HEK293 (cell line): ENCODE measurements around the gene PRKCD.

Experiments
- CTCF ChIA-PET: fragments of 350-600 bp; formaldehyde crosslinking; extraction: SDS; loops from one replicate; lab custom pipeline; 2021; ENCODE audit warnings: antibody characterized with exemption; lab: Yijun Ruan, JAX
- POLR2A ChIA-PET: fragments of 300-600 bp; formaldehyde crosslinking; extraction: SDS; loops from one replicate; lab custom pipeline; 2020; ENCODE audit warnings: antibody characterized with exemption, inconsistent platforms; lab: Yijun Ruan, JAX
- H3K27ac ChIP-seq: fragments of 200-500 bp; sonication (Bioruptor generic); 2 replicates; pipeline ENCODE4 v1.5.1; 2014; ENCODE audit warnings: low read depth, low read length, control low read depth, inconsistent platforms; ENCODE audit errors: extremely low read depth
- H3K36me3 ChIP-seq, 2 experiments: fragments of 200-500 bp in 1 of 2; sonication (Bioruptor generic) in 1 of 2; 1 replicate in 1 of 2; 2 replicates in 1 of 2; pipeline ENCODE4 v1.5.1; 2014 to 2017; ENCODE audit warnings: inconsistent platforms in 2 of 2, low read length in 2 of 2; ENCODE audit not compliant: control insufficient read depth in 2 of 2, insufficient read depth in 1 of 2
- H3K4me1 ChIP-seq: fragments of 200-500 bp; sonication (Bioruptor generic); 2 replicates; pipeline ENCODE4 v1.5.1; 2014; ENCODE audit warnings: mild to moderate bottlenecking, low read length, inconsistent platforms; ENCODE audit not compliant: control insufficient read depth, insufficient read depth
- H3K4me3 ChIP-seq: 2 replicates; pipeline ENCODE4 v1.5.1; 2011; ENCODE audit warnings: low read depth, mild to moderate bottlenecking, control low read depth, low read length, moderate library complexity
- H3K9me3 ChIP-seq: fragments of 200-500 bp; sonication (Bioruptor generic); 2 replicates; pipeline ENCODE4 v1.5.1; 2014; ENCODE audit warnings: low read depth, low read length, inconsistent platforms; ENCODE audit not compliant: control insufficient read depth, insufficient read depth
- AEBP2 ChIP-seq: fragments of 450-650 bp; formaldehyde crosslinking; IDR thresholded peaks from 2 replicates; pipeline ENCODE4 v1.5.1; 2016; ENCODE audit warnings: missing biosample characterization, missing genetic modification characterization, borderline replicate concordance
- ATF2 ChIP-seq: fragments of 450-650 bp; formaldehyde crosslinking; IDR thresholded peaks from 2 replicates; pipeline ENCODE4 v1.5.1; 2016; ENCODE audit warnings: missing biosample characterization, missing genetic modification characterization, low read depth
- GLI2 ChIP-seq: fragments of 450-650 bp; formaldehyde crosslinking; IDR thresholded peaks from 2 replicates; pipeline ENCODE4; 2017; ENCODE audit warnings: missing biosample characterization, missing genetic modification characterization, low read depth, borderline replicate concordance
- INSM2 ChIP-seq: fragments of 450-650 bp; formaldehyde crosslinking; IDR thresholded peaks from 2 replicates; pipeline ENCODE4 v1.5.1; 2016; ENCODE audit warnings: missing biosample characterization, missing genetic modification characterization
- KLF9 ChIP-seq: fragments of 450-650 bp; formaldehyde crosslinking; IDR thresholded peaks from 2 replicates; pipeline ENCODE4 v1.5.1; 2016; ENCODE audit warnings: missing biosample characterization, missing genetic modification characterization, low read depth
- MYNN ChIP-seq: fragments of 450-650 bp; formaldehyde crosslinking; IDR thresholded peaks from 2 replicates; pipeline ENCODE4 v1.5.1; 2016; ENCODE audit warnings: missing biosample characterization, missing genetic modification characterization, borderline replicate concordance
- SP3 ChIP-seq: fragments of 450-650 bp; formaldehyde crosslinking; IDR thresholded peaks from 2 replicates; pipeline ENCODE4 v1.5.1; 2016; ENCODE audit warnings: missing biosample characterization, missing genetic modification characterization
- ZBTB21 ChIP-seq: fragments of 450-650 bp; formaldehyde crosslinking; IDR thresholded peaks from 2 replicates; pipeline ENCODE4 v1.5.1; 2017; ENCODE audit warnings: missing biosample characterization, missing genetic modification characterization
- ZBTB26 ChIP-seq: fragments of 450-650 bp; formaldehyde crosslinking; optimal IDR thresholded peaks from 2 replicates; pipeline ENCODE3; 2016; ENCODE audit warnings: missing biosample characterization, mild to moderate bottlenecking, missing genetic modification characterization
- ZNF114 ChIP-seq: fragments of 450-650 bp; formaldehyde crosslinking; IDR thresholded peaks from 2 replicates; pipeline ENCODE4 v1.5.0; 2017; ENCODE audit warnings: missing biosample characterization, missing genetic modification characterization
- ZNF146 ChIP-seq: fragments of 450-650 bp; formaldehyde crosslinking; IDR thresholded peaks from 2 replicates; pipeline ENCODE4 v1.5.1; 2016; ENCODE audit warnings: missing biosample characterization, missing genetic modification characterization
- ZNF2 ChIP-seq: fragments of 450-650 bp; formaldehyde crosslinking; IDR thresholded peaks from 2 replicates; pipeline ENCODE4 v1.5.1; 2016; ENCODE audit warnings: missing biosample characterization, missing genetic modification characterization
- ZNF223 ChIP-seq: fragments of 450-650 bp; formaldehyde crosslinking; IDR thresholded peaks from 2 replicates; pipeline ENCODE4 v1.5.1; 2016; ENCODE audit warnings: missing biosample characterization, missing genetic modification characterization
- ZNF311 ChIP-seq: fragments of 450-650 bp; formaldehyde crosslinking; IDR thresholded peaks from 2 replicates; pipeline ENCODE4 v1.5.1; 2017; ENCODE audit warnings: missing biosample characterization, missing genetic modification characterization, borderline replicate concordance
- ZNF350 ChIP-seq: fragments of 450-650 bp; formaldehyde crosslinking; IDR thresholded peaks from 2 replicates; pipeline ENCODE4 v1.5.0; 2017; ENCODE audit warnings: missing biosample characterization, mild to moderate bottlenecking, missing genetic modification characterization
- ZNF521 ChIP-seq: fragments of 450-650 bp; formaldehyde crosslinking; IDR thresholded peaks from 2 replicates; pipeline ENCODE4 v1.5.1; 2017; ENCODE audit warnings: missing biosample characterization, mild to moderate bottlenecking, missing genetic modification characterization
- ZNF626 ChIP-seq: fragments of 450-650 bp; sonication (Bioruptor Pico); formaldehyde crosslinking; IDR thresholded peaks from 2 replicates; pipeline ENCODE4 v1.5.1; 2018; ENCODE audit warnings: missing biosample characterization, missing genetic modification characterization, inconsistent platforms
- ZNF629 ChIP-seq: fragments of 450-650 bp; formaldehyde crosslinking; IDR thresholded peaks from 2 replicates; pipeline ENCODE4 v1.5.1; 2017; ENCODE audit warnings: missing biosample characterization, missing genetic modification characterization
- ZSCAN30 ChIP-seq: fragments of 450-650 bp; IDR thresholded peaks from 2 replicates; pipeline ENCODE4 v1.5.1; 2018; ENCODE audit warnings: missing biosample characterization, mild to moderate bottlenecking, missing genetic modification characterization, moderate library complexity
- TF ChIP-seq, protein P1 (sequence below): fragments of 450-650 bp; formaldehyde crosslinking; IDR thresholded peaks from 2 replicates; pipeline ENCODE4 v1.5.1; 2016; ENCODE audit warnings: missing biosample characterization, missing genetic modification characterization
- TF ChIP-seq, protein P2 (sequence below): fragments of 450-650 bp; formaldehyde crosslinking; IDR thresholded peaks from 2 replicates; pipeline ENCODE4 v1.5.1; 2017; ENCODE audit warnings: missing biosample characterization, mild to moderate bottlenecking, missing genetic modification characterization, moderate library complexity
- TF ChIP-seq, protein P3 (sequence below): fragments of 450-650 bp; formaldehyde crosslinking; IDR thresholded peaks from 2 replicates; pipeline ENCODE4 v1.5.1; 2017; ENCODE audit warnings: missing biosample characterization, missing genetic modification characterization

PRKCD gene

GRCh38 chr3:53129344-53129743 is 31.7 kb upstream of the PRKCD start (continued):
- TF ChIP-seq, protein P1, sequence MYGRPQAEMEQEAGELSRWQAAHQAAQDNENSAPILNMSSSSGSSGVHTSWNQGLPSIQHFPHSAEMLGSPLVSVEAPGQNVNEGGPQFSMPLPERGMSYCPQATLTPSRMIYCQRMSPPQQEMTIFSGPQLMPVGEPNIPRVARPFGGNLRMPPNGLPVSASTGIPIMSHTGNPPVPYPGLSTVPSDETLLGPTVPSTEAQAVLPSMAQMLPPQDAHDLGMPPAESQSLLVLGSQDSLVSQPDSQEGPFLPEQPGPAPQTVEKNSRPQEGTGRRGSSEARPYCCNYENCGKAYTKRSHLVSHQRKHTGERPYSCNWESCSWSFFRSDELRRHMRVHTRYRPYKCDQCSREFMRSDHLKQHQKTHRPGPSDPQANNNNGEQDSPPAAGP (tag by site-specific recombination) = no peak
- TF ChIP-seq KLF9 (tag by site-specific recombination) (no peak), ZBTB26 (tag by site-specific recombination) (no peak)

DNA sequence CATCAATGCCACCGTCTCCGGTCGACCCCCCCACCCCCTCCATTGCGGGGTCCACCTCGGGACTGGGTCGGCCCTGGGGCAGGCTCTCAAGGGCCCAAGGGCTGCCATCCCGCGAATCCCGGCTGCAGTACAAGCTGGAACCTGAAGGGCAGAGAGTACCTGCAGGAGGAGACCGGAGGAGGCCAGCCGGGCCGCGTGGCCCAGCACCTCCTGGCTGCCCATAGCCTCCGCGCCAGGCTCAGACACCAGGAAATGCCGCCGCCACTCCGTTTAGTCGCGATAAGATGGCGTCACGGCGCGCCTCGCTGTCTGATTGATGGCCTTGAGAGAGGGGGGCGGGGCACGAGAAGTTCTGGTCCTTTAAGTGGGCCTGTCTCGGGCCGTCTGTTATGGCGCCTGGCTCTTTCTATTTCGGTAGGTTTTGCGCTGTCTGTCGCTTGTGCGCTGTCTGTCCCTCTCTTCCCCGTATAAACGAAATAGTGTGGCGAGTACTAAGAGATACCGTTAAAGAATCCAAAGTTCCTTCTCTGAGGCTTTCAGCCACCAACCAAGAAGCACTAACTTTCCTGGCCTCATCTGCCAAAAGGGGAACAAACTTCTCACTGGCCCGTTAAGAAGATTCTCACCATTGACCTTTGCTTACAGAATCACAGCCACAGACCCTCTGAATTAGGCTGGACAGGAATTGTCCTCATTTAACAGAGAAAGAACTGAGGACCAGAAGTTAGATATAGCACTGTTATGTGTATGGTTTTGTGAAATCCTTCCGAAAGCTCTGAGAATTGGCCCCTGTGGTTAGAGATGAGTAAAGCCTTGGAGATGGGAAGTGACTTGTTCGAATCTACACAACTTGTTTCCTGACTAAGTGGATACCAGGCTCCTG is 30.6 kb upstream of the PRKCD start, which contains the start of gene RFT1:
Gene RFT1, minus strand, starts transcription at position 257 of the 883 bp plus-strand sequence. Its CDS starts 35 bp downstream, at position 222.
- CTCF ChIA-PET = interaction anchor here (1.0 to 1.8 kb wide), 2 partner anchors 20 to 65 kb away, joined by 3 to 11 read pairs; no protein-coding TSS in a partner anchor
- TF ChIP-seq ZNF629 (tag by site-specific recombination) (peak; percentile 78), AEBP2 (tag by site-specific recombination) (no peak), ZNF114 (tag by site-specific recombination) (no peak), ZBTB21 (peak; percentile 63; the same call in 1 of the 2 replicates), ATF2 (tag by site-specific recombination) (no peak), INSM2 (peak; percentile 46; the same call in 1 of the 2 replicates), ZNF146 (tag by site-specific recombination) (no peak), ZSCAN30 (tag by site-specific recombination) (peak; percentile 76), ZNF311 (tag by site-specific recombination) (no peak), GLI2 (tag by site-specific recombination) (no peak), SP3 (tag by site-specific recombination) (peak; percentile 51), ZNF626 (tag by site-specific recombination) (no peak), ZNF521 (tag by site-specific recombination) (no peak), MYNN (tag by site-specific recombination) (no peak), ZNF2 (tag by site-specific recombination) (0 out of 2 replicates have a peak, but pooled peaks have one; percentile 15), ZBTB26 (tag by site-specific recombination) (peak; percentile 32), ZNF223 (tag by site-specific recombination) (no peak), ZNF350 (tag by site-specific recombination) (no peak)
- TF ChIP-seq, protein P2, sequence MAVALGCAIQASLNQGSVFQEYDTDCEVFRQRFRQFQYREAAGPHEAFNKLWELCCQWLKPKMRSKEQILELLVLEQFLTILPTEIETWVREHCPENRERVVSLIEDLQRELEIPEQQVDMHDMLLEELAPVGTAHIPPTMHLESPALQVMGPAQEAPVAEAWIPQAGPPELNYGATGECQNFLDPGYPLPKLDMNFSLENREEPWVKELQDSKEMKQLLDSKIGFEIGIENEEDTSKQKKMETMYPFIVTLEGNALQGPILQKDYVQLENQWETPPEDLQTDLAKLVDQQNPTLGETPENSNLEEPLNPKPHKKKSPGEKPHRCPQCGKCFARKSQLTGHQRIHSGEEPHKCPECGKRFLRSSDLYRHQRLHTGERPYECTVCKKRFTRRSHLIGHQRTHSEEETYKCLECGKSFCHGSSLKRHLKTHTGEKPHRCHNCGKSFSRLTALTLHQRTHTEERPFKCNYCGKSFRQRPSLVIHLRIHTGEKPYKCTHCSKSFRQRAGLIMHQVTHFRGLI (tag by site-specific recombination) = no peak
- TF ChIP-seq, protein P3, sequence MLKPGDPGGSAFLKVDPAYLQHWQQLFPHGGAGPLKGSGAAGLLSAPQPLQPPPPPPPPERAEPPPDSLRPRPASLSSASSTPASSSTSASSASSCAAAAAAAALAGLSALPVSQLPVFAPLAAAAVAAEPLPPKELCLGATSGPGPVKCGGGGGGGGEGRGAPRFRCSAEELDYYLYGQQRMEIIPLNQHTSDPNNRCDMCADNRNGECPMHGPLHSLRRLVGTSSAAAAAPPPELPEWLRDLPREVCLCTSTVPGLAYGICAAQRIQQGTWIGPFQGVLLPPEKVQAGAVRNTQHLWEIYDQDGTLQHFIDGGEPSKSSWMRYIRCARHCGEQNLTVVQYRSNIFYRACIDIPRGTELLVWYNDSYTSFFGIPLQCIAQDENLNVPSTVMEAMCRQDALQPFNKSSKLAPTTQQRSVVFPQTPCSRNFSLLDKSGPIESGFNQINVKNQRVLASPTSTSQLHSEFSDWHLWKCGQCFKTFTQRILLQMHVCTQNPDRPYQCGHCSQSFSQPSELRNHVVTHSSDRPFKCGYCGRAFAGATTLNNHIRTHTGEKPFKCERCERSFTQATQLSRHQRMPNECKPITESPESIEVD (tag by site-specific recombination) = no peak

More for the DNA sequence above, 30.6 kb upstream of the PRKCD start, which contains the start of gene RFT1:
- Histone ChIP-seq H3K4me3 (peak within 1 kb of the TSS; percentile 99), H3K36me3 (peaks cover 0 to 14% of the 10 kb centered on the region in 2 experiments), H3K4me1 (no peaks in the 10 kb centered on the region), H3K9me3 (no peaks in the 10 kb centered on the region), H3K27ac (peak within 1 kb of the TSS; percentile 74)
- POLR2A ChIA-PET = interaction anchor here (1.0 to 1.6 kb wide), 2 partner anchors 30 to 52 kb away, joined by 3 to 5 read pairs; partner anchors contain the start of gene PRKCD
